Small intestine (tissue), 7 donors: Measurements from ENCODE around the gene COPG2. TPM values are rescaled to one million over a fixed set of nuclear protein-coding genes. Genes with fewer than 3 reads are reported as not detected.

Source experiments
- DNase-seq, 2 donors: peaks; one replicate each; pipeline versions ENCODE4 v3.0.0 to v3.0.0-alpha.2; 2013
- FAIRE-seq: peaks from 2 replicates; lab custom pipeline; 2012; peaks lifted over from hg19 to GRCh38; lab: Jason Lieb, UNC
- H3K27ac ChIP-seq, 3 donors: one replicate each; pipeline ENCODE4 v1.5.1; 2013; ENCODE audit warnings: low read length in 2 of 3, mild to moderate bottlenecking in 2 of 3, control low read depth in 1 of 3, inconsistent platforms in 1 of 3, low read depth in 1 of 3, moderate library complexity in 1 of 3
- H3K27me3 ChIP-seq, 3 donors: one replicate each; pipeline ENCODE4 v1.6.1; 2013; ENCODE audit warnings: low read length in 3 of 3, inconsistent platforms in 1 of 3; ENCODE audit not compliant: control insufficient read depth in 3 of 3, insufficient read depth in 3 of 3
- H3K36me3 ChIP-seq, 3 donors: one replicate each; pipeline ENCODE4 v1.6.1; 2013; ENCODE audit warnings: low read length in 3 of 3, inconsistent platforms in 1 of 3, low read depth in 1 of 3, mild to moderate bottlenecking in 1 of 3, moderate library complexity in 1 of 3; ENCODE audit not compliant: control insufficient read depth in 3 of 3, insufficient read depth in 2 of 3
- H3K4me1 ChIP-seq, 3 donors: one replicate each; pipeline ENCODE4 v1.6.1; 2013; ENCODE audit warnings: low read length in 2 of 3, inconsistent platforms in 1 of 3, low read depth in 1 of 3, mild to moderate bottlenecking in 1 of 3, moderate library complexity in 1 of 3; ENCODE audit not compliant: control insufficient read depth in 3 of 3, insufficient read depth in 2 of 3
- H3K4me3 ChIP-seq, 3 donors: one replicate each; pipeline ENCODE4 v1.5.1; 2013; ENCODE audit warnings: low read length in 3 of 3, control low read depth in 1 of 3, inconsistent platforms in 1 of 3, low read depth in 1 of 3, mild to moderate bottlenecking in 1 of 3, moderate library complexity in 1 of 3
- H3K9me3 ChIP-seq, 2 donors: one replicate each; pipeline ENCODE4 v1.6.1; 2013; ENCODE audit warnings: low read depth in 1 of 2, low read length in 1 of 2; ENCODE audit not compliant: control insufficient read depth in 2 of 2, insufficient read depth in 1 of 2
- WGBS, 3 donors: extraction: QIAGEN DNeasy Blood & Tissue Kit; methylation state at CpG; one replicate each; pipeline ENCODE4 v1.1.7; 2013; 5-methylcytosine and 5-hydroxymethylcytosine counted together
- polyA plus RNA-seq, 4 donors: library from polyadenylated mRNA; stranded (reverse) in 3 of 4; unstranded in 1 of 4; fragments of 200-250 nt in 3 of 4; fragments of 120-200 nt in 1 of 4; gene quantifications; one replicate each; pipeline versions ENCODE4 v1.2.1 to v1.2.3, GENCODE V29; 2013
- donor health status: healthy with polysubstance abuse.
- donor health status: control.
- donor health status: control.
- donor health status: Bipolar disorder and iron deficiency.
- donor health status: healthy.

The COPG2 gene
- polyA plus RNA-seq, 4 donors: 5.1 to 17.8 (median 10.7) TPM

DNA sequence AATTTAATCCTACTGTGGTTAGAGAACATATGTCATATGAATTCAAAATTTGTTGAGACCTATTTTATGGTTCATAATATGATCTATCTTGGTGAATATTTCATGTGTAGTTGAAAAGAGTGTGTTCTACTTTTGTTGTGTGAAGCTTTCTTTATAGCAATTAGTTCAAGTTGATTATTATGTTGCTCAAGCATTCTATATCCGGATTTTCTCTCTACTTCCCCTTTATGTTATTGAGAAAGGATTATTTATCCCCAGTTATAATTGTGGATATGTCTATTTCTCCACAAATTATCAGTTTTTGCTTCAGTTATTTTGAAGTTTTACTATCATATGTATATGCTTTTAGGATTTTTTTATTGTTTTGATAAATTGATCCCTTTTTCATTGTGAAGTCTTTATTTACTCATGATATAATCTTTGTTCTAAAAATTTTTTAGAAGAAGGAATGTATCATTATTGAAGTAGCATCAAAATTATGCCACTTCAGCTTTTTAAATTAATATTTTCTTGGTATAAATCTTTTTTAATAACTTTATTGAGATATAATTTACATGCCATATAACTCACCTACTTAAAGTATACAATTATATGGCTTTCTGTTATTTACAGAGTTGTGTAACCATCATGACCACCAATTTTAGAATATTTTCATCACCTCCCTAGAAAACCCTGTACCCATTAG is 188.7 kb downstream of the COPG2 start:
- Histone ChIP-seq H3K4me3 (no peak overlapping the region), H3K9me3 (no peaks in the 10 kb centered on the region), H3K27ac (no peak overlapping the region), H3K36me3 (no peaks in the 10 kb centered on the region), H3K27me3 (no peaks in the 10 kb centered on the region), H3K4me1 (no peaks in the 10 kb centered on the region)
- FAIRE-seq (peak; percentile 77), DNase-seq (no peak)
- WGBS, 3 donors: 84 to 91% (median 91%) methylated on average over 1 of the region's 1 CpG

DNA sequence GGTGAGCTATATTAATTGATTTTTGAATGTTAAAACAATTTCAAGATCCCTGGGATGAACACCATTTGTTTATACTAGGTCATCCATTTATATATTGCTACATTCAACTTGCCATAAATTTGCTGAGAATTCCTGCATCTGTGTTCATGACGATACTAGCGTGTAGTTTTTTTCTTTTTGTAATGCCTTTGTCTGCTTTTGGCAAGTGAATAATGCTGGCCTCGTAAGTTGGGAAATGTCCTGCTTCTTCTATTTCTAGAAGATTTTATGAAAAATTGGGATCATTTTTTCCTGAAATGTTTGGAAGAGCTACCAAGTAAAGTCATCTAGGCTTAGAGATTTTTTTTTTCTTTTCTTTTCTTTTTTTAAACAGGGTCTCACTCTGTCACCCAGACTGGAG is 189.6 kb downstream of the COPG2 start:
- WGBS, 3 donors: 83 to 94% (median 91%) methylated on average over 3 of the region's 3 CpGs
- Histone ChIP-seq H3K4me1 (no peaks in the 10 kb centered on the region), H3K9me3 (no peaks in the 10 kb centered on the region), H3K4me3 (no peak overlapping the region), H3K27ac (no peak overlapping the region), H3K36me3 (no peaks in the 10 kb centered on the region), H3K27me3 (no peaks in the 10 kb centered on the region)
- no peak for DNase-seq
- FAIRE-seq: no peak

DNA sequence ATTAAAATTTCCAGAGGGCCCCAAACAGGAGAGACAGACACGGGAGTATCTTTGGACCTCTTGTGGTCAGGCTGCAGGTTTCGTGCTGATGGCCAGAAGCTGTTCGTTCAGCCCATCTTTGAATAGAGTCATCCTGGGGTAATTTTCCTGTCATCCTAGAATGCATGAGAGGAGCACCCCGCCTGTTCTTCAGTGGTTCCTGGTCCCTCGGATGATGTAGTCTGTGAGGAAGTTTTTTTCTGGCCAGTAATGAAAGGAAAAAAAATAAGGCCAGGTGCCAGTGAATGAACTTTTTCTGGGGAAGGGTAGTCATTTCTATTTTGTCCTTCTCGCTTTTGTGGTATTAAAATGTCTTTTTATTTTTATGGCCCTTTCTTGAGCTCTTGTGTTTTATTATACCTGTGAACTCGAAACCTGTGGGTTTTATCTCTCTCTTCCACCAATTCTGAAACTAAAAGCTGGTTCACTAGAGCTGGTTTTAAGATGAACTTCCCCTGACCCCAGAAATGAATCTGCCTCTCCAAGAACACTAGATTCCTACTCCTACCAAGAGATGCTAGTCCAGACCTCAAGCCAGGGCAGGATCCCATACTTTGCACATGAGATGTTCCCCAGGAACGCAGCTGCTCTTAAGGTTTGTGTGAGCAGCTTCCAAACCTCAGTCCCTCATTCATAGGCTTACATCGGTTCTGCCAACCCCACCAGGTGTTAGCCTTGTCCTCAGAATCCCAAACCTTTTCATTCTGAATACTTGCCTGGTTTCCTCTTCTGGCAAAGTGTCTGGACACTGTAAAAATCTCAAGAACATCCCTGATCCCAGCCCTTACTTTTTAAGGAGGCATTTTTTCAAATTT is 192.0 kb downstream of the COPG2 start:
- H3K4me3 ChIP-seq: no peak overlapping the region
- no peaks in the 10 kb centered on the region for H3K36me3 ChIP-seq
- H3K27ac ChIP-seq: no peak overlapping the region
- no peak for FAIRE-seq
- no peaks in the 10 kb centered on the region for H3K4me1 ChIP-seq
- H3K9me3 ChIP-seq: no peaks in the 10 kb centered on the region
- DNase-seq: no peak
- 34 to 75% (median 52%) methylated on average over 9 of the region's 9 CpGs for WGBS, 3 donors
- no peaks in the 10 kb centered on the region for H3K27me3 ChIP-seq

DNA sequence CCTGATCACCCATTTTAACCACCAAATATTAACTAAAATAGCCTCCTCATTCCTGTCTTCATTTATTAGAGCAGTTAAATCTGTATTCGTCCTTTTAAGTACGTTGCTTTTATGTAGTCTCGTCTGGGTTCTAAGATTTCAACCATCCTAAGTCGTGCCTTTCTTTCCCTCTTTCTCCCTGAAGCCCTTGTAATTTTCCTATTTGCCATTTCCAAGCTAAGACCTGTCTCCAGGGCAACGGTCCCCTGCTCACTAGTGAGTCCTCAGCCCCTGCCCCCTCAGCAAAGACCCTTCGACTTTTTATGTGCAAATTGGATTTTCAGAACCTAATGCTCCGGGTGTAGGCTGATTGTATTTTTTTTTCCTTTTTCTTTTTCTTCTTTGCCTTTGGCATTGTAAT is 192.8 kb downstream of the COPG2 start:
- WGBS, 3 donors: 80 to 85% (median 82%) methylated on average over 7 of the region's 7 CpGs
- FAIRE-seq: no peak
- DNase-seq: no peak
- Histone ChIP-seq H3K36me3 (no peaks in the 10 kb centered on the region), H3K27me3 (no peaks in the 10 kb centered on the region), H3K9me3 (no peaks in the 10 kb centered on the region), H3K4me3 (no peak overlapping the region), H3K27ac (no peak overlapping the region), H3K4me1 (no peaks in the 10 kb centered on the region)

DNA sequence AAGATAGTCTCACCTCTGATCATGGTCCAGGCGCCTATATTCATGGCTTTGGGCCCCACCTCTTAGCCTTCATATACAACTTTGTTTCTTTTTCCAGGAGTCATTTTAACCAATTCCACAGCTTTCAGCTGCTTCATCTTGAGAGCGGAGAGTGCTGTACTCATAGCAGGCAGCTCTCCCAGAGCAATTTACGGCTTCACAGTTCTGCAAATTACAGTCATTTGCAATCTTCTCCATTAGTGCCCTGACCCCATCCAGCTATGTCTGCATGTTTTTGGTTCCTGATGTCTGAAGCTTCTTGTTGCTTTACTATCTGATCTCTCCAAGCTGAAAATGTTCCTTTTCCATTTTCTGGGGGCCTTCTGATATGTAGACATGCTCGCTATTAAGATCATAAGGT is 194.7 kb downstream of the COPG2 start:
- H3K36me3 ChIP-seq: no peaks in the 10 kb centered on the region
- no peak for FAIRE-seq
- no peak for DNase-seq
- no peaks in the 10 kb centered on the region for H3K4me1 ChIP-seq
- peaks cover 0 to 2% (median 0%) of the 10 kb centered on the region in 3 donors for H3K27me3 ChIP-seq
- no peak overlapping the region for H3K4me3 ChIP-seq
- WGBS, 3 donors: 80 to 95% (median 91%) methylated on average over 4 of the region's 4 CpGs
- H3K27ac ChIP-seq: peak overlapping the region in 1 of 3 donors; percentile 19
- H3K9me3 ChIP-seq: no peaks in the 10 kb centered on the region

DNA sequence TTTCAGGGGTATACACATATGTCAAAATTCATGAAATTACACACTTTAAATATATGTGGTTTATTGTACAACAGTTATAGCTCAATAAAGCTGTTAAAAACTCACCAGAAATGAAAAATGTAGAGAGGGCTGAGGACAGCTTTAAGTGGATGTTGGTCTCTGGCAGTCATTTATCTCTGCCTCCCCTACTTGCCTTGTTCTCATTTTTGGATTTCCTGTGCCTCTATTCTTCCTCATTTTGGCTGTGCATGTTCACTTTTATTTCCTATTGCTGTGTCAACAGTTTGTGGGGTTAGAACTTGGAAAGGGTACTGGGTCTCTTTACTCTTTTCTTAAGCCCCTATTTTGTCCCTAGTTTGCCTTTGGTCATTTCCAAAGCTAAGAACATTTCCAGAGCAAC is 195.3 kb downstream of the COPG2 start:
- H3K36me3 ChIP-seq: no peaks in the 10 kb centered on the region
- H3K27me3 ChIP-seq: peaks cover 0 to 2% (median 0%) of the 10 kb centered on the region in 3 donors
- no peak for FAIRE-seq
- no peak overlapping the region for H3K27ac ChIP-seq
- no peaks in the 10 kb centered on the region for H3K9me3 ChIP-seq
- H3K4me1 ChIP-seq: no peaks in the 10 kb centered on the region
- no peak for DNase-seq
- no peak overlapping the region for H3K4me3 ChIP-seq

DNA sequence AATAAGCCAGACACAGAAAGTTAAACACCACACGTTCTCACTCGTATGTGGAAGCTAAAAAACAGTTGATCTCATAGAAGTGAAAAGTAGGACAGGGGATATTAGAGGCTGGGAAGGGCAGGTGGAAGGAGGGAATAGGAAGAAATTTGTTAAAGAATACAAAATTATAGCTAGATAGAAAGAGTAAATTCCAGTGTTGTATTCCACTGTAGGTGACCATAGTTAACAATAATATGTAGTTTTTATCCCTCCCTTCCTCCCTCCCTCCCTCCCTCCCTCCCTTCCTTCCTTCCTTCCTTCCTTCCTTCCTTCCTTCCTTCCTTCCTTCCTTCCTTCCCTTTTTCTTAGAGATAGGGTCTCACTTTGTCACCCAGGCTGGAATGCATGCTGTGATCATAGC is 196.6 kb downstream of the COPG2 start:
- H3K4me1 ChIP-seq: no peaks in the 10 kb centered on the region
- H3K27ac ChIP-seq: no peak overlapping the region
- peaks cover 0 to 2% (median 0%) of the 10 kb centered on the region in 3 donors for H3K27me3 ChIP-seq
- WGBS, 3 donors: 87 to 91% (median 90%) methylated on average over 2 of the region's 2 CpGs
- no peak overlapping the region for H3K4me3 ChIP-seq
- no peaks in the 10 kb centered on the region for H3K9me3 ChIP-seq
- DNase-seq (no peak), FAIRE-seq (no peak)
- no peaks in the 10 kb centered on the region for H3K36me3 ChIP-seq

DNA sequence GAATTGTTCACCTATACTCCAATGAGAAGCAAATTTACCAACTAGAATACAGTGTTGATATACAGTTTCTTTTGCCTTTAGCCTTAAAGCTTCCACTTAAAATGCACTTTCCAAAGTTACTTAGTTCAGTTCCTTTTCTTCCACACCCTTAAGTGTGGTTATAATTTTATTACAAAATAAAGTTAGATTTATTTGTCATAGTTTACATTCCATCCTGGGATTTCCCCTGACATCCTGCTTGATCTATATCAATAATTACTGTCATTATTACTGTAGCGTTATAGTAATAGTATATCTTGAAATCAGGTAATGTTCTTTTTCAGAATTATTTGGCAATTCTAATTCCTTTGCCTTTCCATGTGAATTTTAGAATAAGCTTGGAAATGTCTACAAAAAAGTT is 199.9 kb downstream of the COPG2 start:
- peaks cover 0 to 2% (median 0%) of the 10 kb centered on the region in 3 donors for H3K27me3 ChIP-seq
- DNase-seq (no peak), FAIRE-seq (no peak)
- H3K4me3 ChIP-seq: no peak overlapping the region
- H3K9me3 ChIP-seq: no peaks in the 10 kb centered on the region
- no peaks in the 10 kb centered on the region for H3K36me3 ChIP-seq
- WGBS, 3 donors: 91 to 100% (median 95%) methylated on average over 1 of the region's 1 CpG
- H3K4me1 ChIP-seq: no peaks in the 10 kb centered on the region
- no peak overlapping the region for H3K27ac ChIP-seq
